ENCODE data around the gene TICRR. TPM values are rescaled to one million over a fixed set of nuclear protein-coding genes. Genes with fewer than 3 reads are reported as not detected.

TICRR gene
- total and polyA plus RNA-seq, 2 of the 13 experiments (the other 11 are each of a cell fraction or from before 2014, with no cell fraction given), result 4.1 to 14.3 TPM

DNA sequence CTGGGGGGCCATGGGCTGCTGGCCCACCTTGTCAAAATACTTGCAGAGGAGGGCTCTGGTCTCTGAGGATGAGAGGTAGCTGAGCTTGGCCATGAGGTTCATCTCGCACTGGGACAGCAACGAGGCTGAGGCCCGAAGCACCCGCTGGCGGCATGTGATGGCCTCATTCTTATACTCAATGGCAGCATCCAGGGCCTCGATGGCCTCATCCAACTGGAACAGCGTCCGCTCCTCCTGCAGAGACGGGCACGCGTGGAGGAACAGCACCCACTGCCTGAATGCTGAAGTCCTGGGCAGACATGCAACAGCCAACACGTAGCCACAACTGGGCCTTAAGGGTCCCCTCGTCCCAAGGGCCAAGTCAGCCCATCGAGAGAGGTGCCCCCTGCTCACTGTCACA is 55.0 kb downstream of the TICRR start:
- FAIRE-seq (no peak), DNase-seq (ENCODE audit: low spot score) (no peak), ATAC-seq (no peak)
- CTCF ChIA-PET (ENCODE audit: low intra/inter-chr PET ratio, low total read pairs), result no interaction called here
- intact Hi-C loops (cut with micrococcal nuclease; ENCODE audit: unreplicated experiment) (no loop called here), in situ Hi-C loops (cut with HindIII; ENCODE audit: extremely low pct_ligation_motif_present, low pct_unique_long_range_greater_than_20kb) (no loop called here)
- Histone ChIP-seq H3K4me3 (replicated peaks in 1 of 3; ENCODE audit: insufficient read depth in 1 of 3, low read depth in 2 of 3, low read length in 3 of 3) (no peak overlapping the region), H3K4me1 (ENCODE audit: insufficient read depth, low read length) (no peaks in the 10 kb centered on the region), H2AFZ (ENCODE audit: low read length) (no peak overlapping the region), H3K36me3 (replicated peaks in 1 of 2; ENCODE audit: control insufficient read depth in 1 of 2, insufficient read depth in 2 of 2, low read length in 2 of 2) (peaks cover 39 to 71% of the 10 kb centered on the region in 2 experiments), H3K79me2 (ENCODE audit: insufficient read depth, low read length) (no peaks in the 10 kb centered on the region), H4K20me1 (ENCODE audit: insufficient read depth, low read length) (no peaks in the 10 kb centered on the region), H3K27ac (ENCODE audit: extremely low read length, insufficient read depth, low read length) (no peak overlapping the region), H3K9ac (ENCODE audit: insufficient read depth, low read depth, low read length) (no peak overlapping the region), H3K9me3 (ENCODE audit: low read length) (no peaks in the 10 kb centered on the region), H3K27me3 (ENCODE audit: control insufficient read depth in 1 of 2, insufficient read depth in 2 of 2, low read length in 2 of 2) (no peaks in the 10 kb centered on the region), H3K4me2 (ENCODE audit: low read depth, low read length) (no peak overlapping the region)
- WGBS (ENCODE audit: low lambda C conversion rate), result no CpG with 5 or more reads among the region's 14 CpGs
- BruUV-seq (replicated peaks), result no TSS peak
- TF ChIP-seq AGO2 (optimal IDR thresholded peaks at IDR 0.05; ENCODE audit: low read depth, low read length) (peak; percentile 77), NFE2 (CRISPR knock-in tag; IDR thresholded peaks at IDR 0.05) (no peak)
- TF ChIP-seq, protein P1, sequence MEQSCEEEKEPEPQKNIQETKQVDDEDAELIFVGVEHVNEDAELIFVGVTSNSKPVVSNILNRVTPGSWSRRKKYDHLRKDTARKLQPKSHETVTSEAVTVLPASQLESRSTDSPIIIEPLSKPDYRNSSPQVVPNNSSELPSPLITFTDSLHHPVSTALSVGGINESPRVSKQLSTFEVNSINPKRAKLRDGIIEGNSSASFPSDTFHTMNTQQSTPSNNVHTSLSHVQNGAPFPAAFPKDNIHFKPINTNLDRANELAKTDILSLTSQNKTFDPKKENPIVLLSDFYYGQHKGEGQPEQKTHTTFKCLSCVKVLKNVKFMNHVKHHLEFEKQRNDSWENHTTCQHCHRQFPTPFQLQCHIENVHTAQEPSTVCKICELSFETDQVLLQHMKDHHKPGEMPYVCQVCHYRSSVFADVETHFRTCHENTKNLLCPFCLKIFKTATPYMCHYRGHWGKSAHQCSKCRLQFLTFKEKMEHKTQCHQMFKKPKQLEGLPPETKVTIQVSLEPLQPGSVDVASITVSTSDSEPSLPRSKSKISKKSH (CRISPR knock-in tag; IDR thresholded peaks at IDR 0.05; ENCODE audit: borderline replicate concordance), result no peak
- POLR2A ChIA-PET, result no interaction called here

DNA sequence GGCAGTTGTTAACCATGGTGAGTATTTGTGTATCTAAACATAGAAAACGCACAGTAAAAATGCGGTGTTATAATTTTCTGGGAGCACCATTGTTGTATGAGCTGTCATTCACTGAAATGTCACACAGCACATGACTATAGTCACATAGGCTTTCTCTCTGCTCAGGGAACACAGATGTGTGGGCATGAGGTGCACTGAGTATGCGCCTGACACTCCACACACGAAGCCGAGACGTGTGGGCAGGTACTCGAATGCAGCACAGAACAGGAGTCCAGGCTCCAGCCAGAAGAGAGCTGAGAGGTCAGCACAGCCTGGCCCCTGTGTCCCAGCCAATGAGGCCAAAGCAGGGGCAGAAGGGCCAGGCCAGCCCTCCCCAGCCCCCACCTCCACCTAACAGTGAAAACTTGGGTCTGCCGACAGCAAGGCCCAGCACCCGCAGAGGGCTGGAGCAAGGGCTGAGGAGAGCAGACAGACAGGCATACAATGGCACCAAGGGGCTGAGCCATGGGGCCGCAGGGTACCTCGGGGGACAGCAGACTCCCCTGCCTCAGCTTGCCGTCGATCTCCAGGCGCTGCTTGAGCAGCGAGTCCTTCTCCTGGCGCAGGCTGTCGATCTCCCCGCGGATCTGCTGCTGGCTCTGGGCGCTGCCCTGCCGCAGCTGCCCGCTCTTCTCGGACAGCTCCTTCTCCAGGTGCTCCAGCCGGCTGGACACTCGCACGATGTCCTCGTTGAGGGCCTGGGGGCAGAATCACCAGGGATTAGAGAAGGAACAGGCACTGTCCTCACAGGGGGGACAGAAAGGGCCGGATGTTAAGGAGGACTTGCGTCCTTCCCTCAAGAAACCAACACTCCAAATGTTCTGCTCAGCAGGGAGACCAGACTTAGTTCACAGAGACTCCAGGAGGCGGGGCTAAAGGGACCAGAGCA is 56.0 kb downstream of the TICRR start:
- ATAC-seq, result peak; percentile 19
- Histone ChIP-seq H3K9ac (ENCODE audit: insufficient read depth, low read depth, low read length) (no peak overlapping the region), H3K4me3 (replicated peaks in 1 of 3; ENCODE audit: insufficient read depth in 1 of 3, low read depth in 2 of 3, low read length in 3 of 3) (no peak overlapping the region), H3K79me2 (ENCODE audit: insufficient read depth, low read length) (no peaks in the 10 kb centered on the region), H3K4me2 (ENCODE audit: low read depth, low read length) (no peak overlapping the region), H3K9me3 (ENCODE audit: low read length) (no peaks in the 10 kb centered on the region), H3K27me3 (ENCODE audit: control insufficient read depth in 1 of 2, insufficient read depth in 2 of 2, low read length in 2 of 2) (no peaks in the 10 kb centered on the region), H2AFZ (ENCODE audit: low read length) (no peak overlapping the region), H3K27ac (ENCODE audit: extremely low read length, insufficient read depth, low read length) (no peak overlapping the region), H3K36me3 (replicated peaks in 1 of 2; ENCODE audit: control insufficient read depth in 1 of 2, insufficient read depth in 2 of 2, low read length in 2 of 2) (peaks cover 31 to 61% of the 10 kb centered on the region in 2 experiments), H3K4me1 (ENCODE audit: insufficient read depth, low read length) (no peaks in the 10 kb centered on the region), H4K20me1 (ENCODE audit: insufficient read depth, low read length) (no peaks in the 10 kb centered on the region)
- ChIA-PET CTCF (ENCODE audit: low intra/inter-chr PET ratio, low total read pairs) (no interaction called here), POLR2A (no interaction called here)
- intact Hi-C loops (cut with micrococcal nuclease; ENCODE audit: unreplicated experiment), result no loop called here
- no TSS peak for BruUV-seq (replicated peaks)
- no peak for DNase-seq (ENCODE audit: low spot score)
- 96% methylated on average over 22 of the region's 30 CpGs for WGBS (ENCODE audit: low lambda C conversion rate)
- no peak for FAIRE-seq
- in situ Hi-C loops (cut with HindIII; ENCODE audit: extremely low pct_ligation_motif_present, low pct_unique_long_range_greater_than_20kb), result no loop called here
- TF ChIP-seq TGIF2 (CRISPR knock-in tag; IDR thresholded peaks at IDR 0.05) (no peak), ZNF350 (CRISPR knock-in tag; IDR thresholded peaks at IDR 0.05; ENCODE audit: borderline replicate concordance, low read depth) (no peak), TAF15 (IDR thresholded peaks at IDR 0.05; ENCODE audit: low read depth, low read length, poor library complexity, severe bottlenecking) (peak; percentile 72), TBX3 (IDR thresholded peaks at IDR 0.05; ENCODE audit: borderline replicate concordance) (no peak), MATR3 (CRISPR knock-in tag; IDR thresholded peaks at IDR 0.05) (no peak), ATM (IDR thresholded peaks at IDR 0.05; ENCODE audit: borderline replicate concordance) (no peak), ZNF891 (CRISPR knock-in tag; IDR thresholded peaks at IDR 0.05) (no peak)
- TF ChIP-seq, protein P2, sequence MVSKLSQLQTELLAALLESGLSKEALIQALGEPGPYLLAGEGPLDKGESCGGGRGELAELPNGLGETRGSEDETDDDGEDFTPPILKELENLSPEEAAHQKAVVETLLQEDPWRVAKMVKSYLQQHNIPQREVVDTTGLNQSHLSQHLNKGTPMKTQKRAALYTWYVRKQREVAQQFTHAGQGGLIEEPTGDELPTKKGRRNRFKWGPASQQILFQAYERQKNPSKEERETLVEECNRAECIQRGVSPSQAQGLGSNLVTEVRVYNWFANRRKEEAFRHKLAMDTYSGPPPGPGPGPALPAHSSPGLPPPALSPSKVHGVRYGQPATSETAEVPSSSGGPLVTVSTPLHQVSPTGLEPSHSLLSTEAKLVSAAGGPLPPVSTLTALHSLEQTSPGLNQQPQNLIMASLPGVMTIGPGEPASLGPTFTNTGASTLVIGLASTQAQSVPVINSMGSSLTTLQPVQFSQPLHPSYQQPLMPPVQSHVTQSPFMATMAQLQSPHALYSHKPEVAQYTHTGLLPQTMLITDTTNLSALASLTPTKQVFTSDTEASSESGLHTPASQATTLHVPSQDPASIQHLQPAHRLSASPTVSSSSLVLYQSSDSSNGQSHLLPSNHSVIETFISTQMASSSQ (IDR thresholded peaks at IDR 0.05; ENCODE audit: low read depth), result no peak
- TF ChIP-seq, protein P2 (CRISPR knock-in tag; IDR thresholded peaks at IDR 0.05; ENCODE audit: borderline replicate concordance), result no peak
